H1 (cell line): Measurements from ENCODE around the gene FLVCR1. TPM values are rescaled to one million over a fixed set of nuclear protein-coding genes. Genes with fewer than 3 reads are reported as not detected.

Experiments
- CTCF ChIA-PET: fragments of 300-600 bp; sonication (Branson Sonifier 250); formaldehyde crosslinking; loops from one replicate; lab custom pipeline; 2021; ENCODE audit not compliant: partially characterized antibody; lab: Charles Lee
- POLR2A ChIA-PET: fragments of 300-600 bp; sonication (Branson Sonifier 250); formaldehyde crosslinking; loops from one replicate; lab custom pipeline; 2021; ENCODE audit warnings: inconsistent platforms; ENCODE audit not compliant: partially characterized antibody; lab: Charles Lee
- DNase-seq, 2 experiments: peaks; one replicate each; pipeline versions ENCODE4 v3.0.0 to v3.0.0-alpha.2; 2010 to 2022; ENCODE audit warnings: low spot score in 2 of 2, low read depth in 1 of 2, mixed read lengths in 1 of 2
- FAIRE-seq: peaks from 2 replicates; lab custom pipeline; 2011; peaks lifted over from hg19 to GRCh38; lab: Jason Lieb, UNC
- H2AFZ ChIP-seq: 2 replicates; pipeline ENCODE4 v1.8.1; 2012; ENCODE audit warnings: low read length, inconsistent platforms
- H2AK5ac ChIP-seq: 2 replicates; pipeline ENCODE4 v1.6.1; 2013; ENCODE audit warnings: low read depth, low read length
- H2BK120ac ChIP-seq: replicated peaks from 2 replicates; pipeline ENCODE3; 2013; ENCODE audit warnings: low read depth, low read length, inconsistent platforms
- H2BK12ac ChIP-seq: 2 replicates; pipeline ENCODE4 v1.6.1; 2013; ENCODE audit warnings: low read depth, low read length
- H2BK15ac ChIP-seq: 2 replicates; pipeline ENCODE4 v1.6.1; 2013; ENCODE audit warnings: low read length
- H2BK20ac ChIP-seq: 2 replicates; pipeline ENCODE4 v1.6.1; 2013; ENCODE audit warnings: low read length
- H2BK5ac ChIP-seq: 2 replicates; pipeline ENCODE4 v1.6.1; 2013; ENCODE audit warnings: low read depth, low read length
- H3K14ac ChIP-seq: 2 replicates; pipeline ENCODE4 v1.6.1; 2013; ENCODE audit warnings: inconsistent platforms; ENCODE audit not compliant: insufficient read length
- H3K18ac ChIP-seq: 2 replicates; pipeline ENCODE4 v1.6.1; 2013; ENCODE audit warnings: low read length; ENCODE audit errors: extremely low read depth
- H3K23ac ChIP-seq: 2 replicates; pipeline ENCODE4 v1.6.1; 2013; ENCODE audit warnings: inconsistent platforms; ENCODE audit not compliant: insufficient read length
- H3K23me2 ChIP-seq: 2 replicates; pipeline ENCODE4 v1.6.1; 2013; ENCODE audit warnings: low read depth, low read length
- H3K27ac ChIP-seq: 2 replicates; pipeline ENCODE4 v1.6.1; 2011; ENCODE audit warnings: low read depth, low read length, inconsistent platforms
- H3K27me3 ChIP-seq, 4 experiments: replicated peaks in 1 of 4; 1 replicate in 1 of 4; 2 replicates in 3 of 4; pipeline versions ENCODE4 v1.6.1 to v1.8.1; 2011 to 2013; ENCODE audit warnings: low read length in 3 of 4, mild to moderate bottlenecking in 3 of 4, inconsistent platforms in 2 of 4, mixed read lengths in 2 of 4, moderate library complexity in 1 of 4; ENCODE audit not compliant: control insufficient read depth in 3 of 4, insufficient read depth in 3 of 4; ENCODE audit errors: extremely low read depth in 1 of 4
- H3K36me3 ChIP-seq, 4 experiments: 2 replicates each; pipeline versions ENCODE4 v1.6.1 to v1.8.1; 2011 to 2013; ENCODE audit warnings: mild to moderate bottlenecking in 4 of 4, low read length in 3 of 4, moderate library complexity in 2 of 4, control low read depth in 1 of 4, inconsistent platforms in 1 of 4; ENCODE audit not compliant: insufficient read depth in 4 of 4, control insufficient read depth in 2 of 4
- H3K4ac ChIP-seq: replicated peaks from 2 replicates; pipeline ENCODE3; 2013; ENCODE audit warnings: low read length, low read depth, mixed read lengths, inconsistent platforms; ENCODE audit not compliant: insufficient read length
- H3K4me1 ChIP-seq, 4 experiments: replicated peaks in 1 of 4; 1 replicate in 1 of 4; 2 replicates in 3 of 4; pipeline versions ENCODE4 v1.6.1 to v1.8.1; 2011 to 2013; ENCODE audit warnings: low read length in 3 of 4, inconsistent platforms in 2 of 4, mixed read lengths in 1 of 4; ENCODE audit not compliant: insufficient read depth in 4 of 4, control insufficient read depth in 3 of 4
- H3K4me2 ChIP-seq, 2 experiments: 2 replicates each; pipeline versions ENCODE4 v1.6.1 to v1.8.1; 2011 to 2013; ENCODE audit warnings: low read depth in 2 of 2, low read length in 2 of 2, control low read depth in 1 of 2, inconsistent platforms in 1 of 2, mild to moderate bottlenecking in 1 of 2; ENCODE audit not compliant: insufficient read depth in 1 of 2
- H3K4me3 ChIP-seq, 4 experiments: fragments of 200-600, 300-600 bp in 1 of 4; sonication (generic), shearing (Covaris generic), sonication (Bioruptor Twin) in 1 of 4; 2 replicates each; pipeline versions ENCODE4 v1.5.1 to v1.8.1; 2011 to 2016; ENCODE audit warnings: low read length in 4 of 4, low read depth in 3 of 4, control low read depth in 2 of 4, inconsistent platforms in 2 of 4, mild to moderate bottlenecking in 2 of 4, mixed read lengths in 1 of 4, moderate library complexity in 1 of 4; ENCODE audit not compliant: insufficient read depth in 2 of 4; ENCODE audit errors: extremely low read depth in 1 of 4
- H3K56ac ChIP-seq: replicated peaks from 2 replicates; pipeline ENCODE3; 2013; ENCODE audit warnings: low read depth, mild to moderate bottlenecking, mixed read lengths, low read length, inconsistent platforms; ENCODE audit not compliant: insufficient read length
- H3K79me1 ChIP-seq: 2 replicates; pipeline ENCODE4 v1.6.1; 2013; ENCODE audit warnings: low read depth, low read length, control low read depth
- H3K79me2 ChIP-seq, 2 experiments: 2 replicates each; pipeline versions ENCODE4 v1.6.1 to v1.8.1; 2012 to 2013; ENCODE audit warnings: low read length in 2 of 2, mild to moderate bottlenecking in 2 of 2, inconsistent platforms in 1 of 2; ENCODE audit not compliant: insufficient read depth in 2 of 2, control insufficient read depth in 1 of 2
- H3K9ac ChIP-seq, 4 experiments: replicated peaks in 1 of 4; 1 replicate in 1 of 4; 2 replicates in 3 of 4; pipeline versions ENCODE4 v1.6.1 to v1.8.1; 2011 to 2013; ENCODE audit warnings: low read depth in 3 of 4, low read length in 3 of 4, control low read depth in 2 of 4, mild to moderate bottlenecking in 2 of 4, moderate library complexity in 2 of 4, inconsistent platforms in 1 of 4; ENCODE audit errors: extremely low read depth in 1 of 4
- H3K9me3 ChIP-seq, 2 experiments: 2 replicates each; pipeline versions ENCODE4 v1.6.1 to v1.8.1; 2012 to 2013; ENCODE audit warnings: mild to moderate bottlenecking in 2 of 2, moderate library complexity in 2 of 2, control low read depth in 1 of 2, inconsistent platforms in 1 of 2, low read depth in 1 of 2, low read length in 1 of 2, mixed read lengths in 1 of 2; ENCODE audit not compliant: insufficient read depth in 2 of 2
- H4K20me1 ChIP-seq, 2 experiments: replicated peaks in 1 of 2; 2 replicates each; pipeline versions ENCODE3 to v1.8.1; 2011 to 2013; ENCODE audit warnings: inconsistent platforms in 2 of 2, low read length in 2 of 2, mild to moderate bottlenecking in 1 of 2; ENCODE audit not compliant: insufficient read depth in 2 of 2, control insufficient read depth in 1 of 2
- H4K5ac ChIP-seq: 2 replicates; pipeline ENCODE4 v1.6.1; 2013; ENCODE audit warnings: low read length, low read depth, mixed read lengths, inconsistent platforms; ENCODE audit not compliant: insufficient read length
- H4K8ac ChIP-seq: 2 replicates; pipeline ENCODE4 v1.8.0; 2013; ENCODE audit warnings: mild to moderate bottlenecking, moderate library complexity, low read length, inconsistent platforms; ENCODE audit not compliant: insufficient read depth; ENCODE audit errors: extremely low read depth
- H4K91ac ChIP-seq: replicated peaks from 2 replicates; pipeline ENCODE3; 2013; ENCODE audit warnings: low read length, mixed read lengths, inconsistent platforms; ENCODE audit not compliant: insufficient read length
- ATF3 ChIP-seq: IDR thresholded peaks from 2 replicates; pipeline ENCODE4 v1.6.1; 2011; ENCODE audit warnings: low read depth, mild to moderate bottlenecking, low read length; ENCODE audit not compliant: insufficient read depth
- BACH1 ChIP-seq: IDR thresholded peaks from 2 replicates; pipeline ENCODE4 v1.6.1; 2012; ENCODE audit warnings: low read length, improper control_type of control experiment
- E2F6 ChIP-seq: IDR thresholded peaks from 2 replicates; pipeline ENCODE4 v1.6.1; 2012; ENCODE audit warnings: inconsistent platforms
- MAFK ChIP-seq: IDR thresholded peaks from 2 replicates; pipeline ENCODE4 v1.6.1; 2012; ENCODE audit warnings: low read depth, mild to moderate bottlenecking, improper control_type of control experiment, low read length
- MAX ChIP-seq: IDR thresholded peaks from 2 replicates; pipeline ENCODE4 v1.6.1; 2012; ENCODE audit warnings: inconsistent platforms
- RFX5 ChIP-seq: IDR thresholded peaks from 2 replicates; pipeline ENCODE4 v1.6.1; 2011; ENCODE audit warnings: low read depth, low read length, improper control_type of control experiment, borderline replicate concordance
- WGBS, 2 experiments: shearing (Covaris generic) in 1 of 2; methylation state at CpG; one replicate each; pipeline versions ENCODE4 v1.1.6 to v1.1.7; 2013 to 2015; ENCODE audit warnings: low lambda C conversion rate in 2 of 2, mixed read lengths in 2 of 2, inconsistent platforms in 1 of 2, low coverage in 1 of 2, missing lambda C conversion rate in 1 of 2; ENCODE audit not compliant: insufficient replicate concordance in 2 of 2, insufficient coverage in 1 of 2, insufficient read length in 1 of 2; ENCODE audit errors: extremely low coverage in 1 of 2, missing lambda C conversion rate in 1 of 2; 5-methylcytosine and 5-hydroxymethylcytosine counted together
- polyA plus RNA-seq, 7 experiments: library from polyadenylated mRNA; depleted of rRNA in 3 of 7; stranded (reverse) in 5 of 7; unstranded in 2 of 7; fragments of >200 nt in 5 of 7; fragments of 200-250 nt in 2 of 7; gene quantifications; 1 replicate in 5 of 7; 2 replicates in 1 of 7; 4 replicates in 1 of 7; pipeline versions ENCODE4 v1.2.1 to v1.2.3, GENCODE V29; 2011 to 2013; ENCODE audit warnings: missing spikeins in 2 of 7, mixed read lengths in 2 of 7
- total RNA-seq: library from RNA; stranded (reverse); fragmentation: NEBNext Ultra II Directional; extraction: Animal tissue kit (Norgen Biotek cat#: 25700); gene quantifications from 2 replicates; pipeline ENCODE4 v1.2.1, GENCODE V29; 2021

Gene FLVCR1
- total and polyA plus RNA-seq, 2 of the 8 experiments (the other 6 are each of a cell fraction or from before 2014, with no cell fraction given): 31.8 to 75.7 TPM

GRCh38 chr1:212825798-212826452 lies 32.1 kb upstream of the FLVCR1 start:
- ChIA-PET POLR2A (interaction anchor here (2.0 to 2.1 kb wide), 2 partner anchors 32 to 36 kb away, joined by 4 to 7 read pairs; partner anchors contain the start of gene FLVCR1), CTCF (interaction anchor here (1.0 to 2.9 kb wide), 2 partner anchors 8 to 12 kb away, joined by 3 to 12 read pairs; no protein-coding TSS in a partner anchor)
- H2BK5ac ChIP-seq: peak overlapping the region; percentile 66; the same call in 1 of the 2 replicates
- H3K4me1 ChIP-seq: peaks cover 0 to 2% (median 0%) of the 10 kb centered on the region in 4 experiments; a peak in 1 of 7 replicates
- H3K27me3 ChIP-seq: no peaks in the 10 kb centered on the region
- no peaks in the 10 kb centered on the region for H3K79me2 ChIP-seq
- H3K4ac ChIP-seq: no peak overlapping the region
- H2BK12ac ChIP-seq: peak overlapping the region; percentile 90; the same call in 1 of the 2 replicates
- no peaks in the 10 kb centered on the region for H4K20me1 ChIP-seq
- H3K56ac ChIP-seq: no peak overlapping the region
- H3K23me2 ChIP-seq: no peaks in the 10 kb centered on the region
- no peak overlapping the region for H2AK5ac ChIP-seq
- TF ChIP-seq ATF3: no peak
- TF ChIP-seq BACH1: peak; percentile 27; the same call in 1 of the 2 replicates
- TF ChIP-seq MAX: peak; percentile 36; the same call in 1 of the 2 replicates
- peak; percentile 58; the same call in 1 of the 2 replicates for TF ChIP-seq RFX5
- TF ChIP-seq E2F6: peak; percentile 66
- TF ChIP-seq MAFK: no peak
- H3K79me1 ChIP-seq: no peaks in the 10 kb centered on the region
- no peak overlapping the region for H2BK20ac ChIP-seq
- DNase-seq: no peak
- H3K27ac ChIP-seq: no peak overlapping the region
- no peak for FAIRE-seq
- no peak overlapping the region for H4K5ac ChIP-seq
- no peak overlapping the region for H3K14ac ChIP-seq
- no peak overlapping the region for H3K4me2 ChIP-seq
- peak overlapping the region; percentile 19; the same call in 1 of the 2 replicates for H2BK15ac ChIP-seq
- no peak overlapping the region for H4K91ac ChIP-seq
- WGBS, 2 experiments: 85% methylated on average over 6 of the region's 6 CpGs; no CpG with 5 or more reads in 1 of the 2 experiments
- H4K8ac ChIP-seq: no peak overlapping the region
- H3K9me3 ChIP-seq: no peaks in the 10 kb centered on the region
- H3K18ac ChIP-seq: no peak overlapping the region
- no peak overlapping the region for H2BK120ac ChIP-seq
- no peak overlapping the region for H3K23ac ChIP-seq
- H2AFZ ChIP-seq: peak overlapping the region; percentile 34; the same call in 1 of the 2 replicates
- H3K36me3 ChIP-seq: no peaks in the 10 kb centered on the region; a peak in 1 of 8 replicates
- H3K4me3 ChIP-seq: no peak overlapping the region
- H3K9ac ChIP-seq: no peak overlapping the region
